Measurements from ENCODE around the gene MYL10. TPM values are rescaled to one million over a fixed set of nuclear protein-coding genes. Genes with fewer than 3 reads are reported as not detected.
A peak's percentile ranks its signal among the peaks of the same experiment; 100 is the strongest.

The MYL10 gene
- total and polyA plus RNA-seq, 7 donors, result 0.23 to 4.4 TPM; not detected in 5

DNA sequence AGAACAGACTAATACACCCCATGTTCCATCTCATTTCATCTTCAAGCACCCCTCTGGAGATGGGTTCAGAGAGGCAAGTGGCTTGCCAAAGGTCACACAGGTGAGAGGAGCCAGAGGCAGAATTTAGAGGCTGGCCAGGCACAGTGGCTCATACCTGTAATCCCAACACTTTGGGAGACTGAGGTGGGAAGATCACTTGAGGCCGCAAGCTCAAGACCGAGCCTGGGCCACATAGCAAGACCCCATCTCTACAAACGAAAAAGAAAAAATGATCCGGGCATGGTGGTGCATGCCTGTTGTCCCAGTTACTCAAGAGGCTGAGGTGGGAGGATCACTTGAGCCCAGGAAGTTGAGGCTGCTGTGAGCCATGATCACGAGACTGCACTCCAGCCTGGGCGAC is 34.7 kb upstream of the MYL10 start:
- no peaks in the 10 kb centered on the region for H3K4me1 ChIP-seq
- no peaks in the 10 kb centered on the region for H3K27me3 ChIP-seq (ENCODE audit: insufficient read depth in 3 of 3, low read length in 2 of 3)
- no peaks in the 10 kb centered on the region for H3K36me3 ChIP-seq (ENCODE audit: insufficient read depth in 1 of 2, low read depth in 1 of 2)
- no peak for DNase-seq
- TF ChIP-seq, protein P1, sequence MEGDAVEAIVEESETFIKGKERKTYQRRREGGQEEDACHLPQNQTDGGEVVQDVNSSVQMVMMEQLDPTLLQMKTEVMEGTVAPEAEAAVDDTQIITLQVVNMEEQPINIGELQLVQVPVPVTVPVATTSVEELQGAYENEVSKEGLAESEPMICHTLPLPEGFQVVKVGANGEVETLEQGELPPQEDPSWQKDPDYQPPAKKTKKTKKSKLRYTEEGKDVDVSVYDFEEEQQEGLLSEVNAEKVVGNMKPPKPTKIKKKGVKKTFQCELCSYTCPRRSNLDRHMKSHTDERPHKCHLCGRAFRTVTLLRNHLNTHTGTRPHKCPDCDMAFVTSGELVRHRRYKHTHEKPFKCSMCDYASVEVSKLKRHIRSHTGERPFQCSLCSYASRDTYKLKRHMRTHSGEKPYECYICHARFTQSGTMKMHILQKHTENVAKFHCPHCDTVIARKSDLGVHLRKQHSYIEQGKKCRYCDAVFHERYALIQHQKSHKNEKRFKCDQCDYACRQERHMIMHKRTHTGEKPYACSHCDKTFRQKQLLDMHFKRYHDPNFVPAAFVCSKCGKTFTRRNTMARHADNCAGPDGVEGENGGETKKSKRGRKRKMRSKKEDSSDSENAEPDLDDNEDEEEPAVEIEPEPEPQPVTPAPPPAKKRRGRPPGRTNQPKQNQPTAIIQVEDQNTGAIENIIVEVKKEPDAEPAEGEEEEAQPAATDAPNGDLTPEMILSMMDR (IDR thresholded peaks at IDR 0.05), result no peak
- no peaks in the 10 kb centered on the region for H3K9me3 ChIP-seq
- WGBS, 3 donors, result 92 to 96% (median 95%) methylated on average over 6 of the region's 6 CpGs
- intact Hi-C loops (cut with DNase I), result no loop called here
- no peak overlapping the region for H3K4me3 ChIP-seq
- no peak overlapping the region for H3K27ac ChIP-seq
- no peak for ATAC-seq

DNA sequence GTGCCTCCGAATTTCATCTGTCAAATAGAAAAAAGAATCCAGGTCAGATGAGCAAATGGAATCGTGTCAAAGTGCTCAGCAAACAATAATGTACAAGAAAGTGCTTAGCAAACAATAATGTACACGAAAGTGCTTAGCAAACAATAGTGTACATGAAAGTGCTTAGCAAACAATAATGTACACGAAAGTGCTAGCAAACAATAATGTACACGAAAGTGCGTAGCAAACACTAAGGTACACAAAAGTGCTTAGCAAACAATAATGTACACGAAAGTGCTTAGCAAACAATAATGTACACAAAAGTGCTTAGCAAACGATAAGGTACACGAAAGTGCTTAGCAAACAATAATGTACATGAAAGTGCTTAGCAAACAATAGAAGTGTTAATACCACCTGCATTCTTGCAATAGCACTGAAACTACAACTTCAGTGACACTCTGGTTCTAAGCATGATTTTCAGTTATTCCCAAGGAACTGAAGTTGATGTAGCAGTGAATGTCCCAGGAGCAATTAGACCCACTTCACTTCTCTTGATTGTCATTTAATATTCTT is 33.4 kb upstream of the MYL10 start:
- 89 to 92% (median 91%) methylated on average over 9 of the region's 9 CpGs for WGBS, 3 donors
- DNase-seq, result no peak
- Histone ChIP-seq H3K9me3 (no peaks in the 10 kb centered on the region), H3K4me1 (no peaks in the 10 kb centered on the region), H3K27me3 (ENCODE audit: insufficient read depth in 3 of 3, low read length in 2 of 3) (no peaks in the 10 kb centered on the region), H3K4me3 (no peak overlapping the region), H3K36me3 (ENCODE audit: insufficient read depth in 1 of 2, low read depth in 1 of 2) (no peaks in the 10 kb centered on the region), H3K27ac (no peak overlapping the region)
- intact Hi-C loops (cut with DNase I), result no loop called here
- TF ChIP-seq, protein P1 (IDR thresholded peaks at IDR 0.05), result no peak
- ATAC-seq, result no peak

DNA sequence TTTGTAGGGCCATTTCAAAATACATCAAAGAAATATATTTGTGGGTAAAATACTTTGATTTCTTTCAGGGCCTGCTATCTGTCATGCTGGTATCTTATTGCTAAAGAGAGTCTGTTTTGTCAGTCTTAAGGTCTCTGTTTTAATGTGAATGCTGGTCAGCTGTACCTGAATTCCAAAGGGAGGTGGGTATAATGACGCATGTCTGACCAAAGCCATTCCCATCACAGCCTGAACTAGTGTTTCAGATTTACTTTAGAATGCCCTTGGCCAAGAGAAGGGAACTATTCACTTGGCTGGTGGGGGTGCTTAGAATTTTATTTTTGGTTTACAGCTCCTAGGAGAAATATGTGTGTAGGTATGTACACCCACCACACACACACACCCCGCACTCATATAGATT is 30.6 kb upstream of the MYL10 start:
- ATAC-seq, result no peak
- no peak for DNase-seq
- no peaks in the 10 kb centered on the region for H3K4me1 ChIP-seq
- H3K27ac ChIP-seq, result no peak overlapping the region
- H3K36me3 ChIP-seq (ENCODE audit: insufficient read depth in 1 of 2, low read depth in 1 of 2), result no peaks in the 10 kb centered on the region
- TF ChIP-seq, protein P1 (IDR thresholded peaks at IDR 0.05), result no peak
- no peaks in the 10 kb centered on the region for H3K27me3 ChIP-seq (ENCODE audit: insufficient read depth in 3 of 3, low read length in 2 of 3)
- H3K4me3 ChIP-seq, result no peak overlapping the region
- no peaks in the 10 kb centered on the region for H3K9me3 ChIP-seq
- intact Hi-C loops (cut with DNase I), result no loop called here
- 87 to 95% (median 89%) methylated on average over 2 of the region's 2 CpGs for WGBS, 3 donors

DNA sequence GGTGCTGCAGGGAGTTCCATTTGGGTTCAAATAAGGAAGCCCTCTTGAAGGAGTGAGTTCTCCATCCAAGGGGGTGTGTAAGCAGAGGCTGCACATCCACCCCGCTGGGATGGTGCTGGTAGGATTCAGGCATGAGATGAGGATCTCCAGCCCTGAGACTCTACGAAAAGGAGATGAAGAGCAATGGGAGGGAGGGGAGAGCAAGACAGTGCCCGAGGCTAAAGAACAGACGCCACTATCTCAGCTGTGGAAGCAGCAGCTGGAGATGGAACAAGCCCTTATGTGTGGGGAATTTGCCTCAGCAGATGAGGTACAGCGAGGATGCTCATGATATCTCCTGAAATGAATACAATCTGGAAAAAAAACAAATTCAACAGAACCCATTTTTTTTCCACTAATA is 28.1 kb upstream of the MYL10 start:
- Histone ChIP-seq H3K4me3 (no peak overlapping the region), H3K9me3 (no peaks in the 10 kb centered on the region), H3K27ac (no peak overlapping the region), H3K27me3 (ENCODE audit: insufficient read depth in 3 of 3, low read length in 2 of 3) (no peaks in the 10 kb centered on the region), H3K4me1 (no peaks in the 10 kb centered on the region), H3K36me3 (ENCODE audit: insufficient read depth in 1 of 2, low read depth in 1 of 2) (no peaks in the 10 kb centered on the region)
- WGBS, 3 donors, result 53 to 60% (median 59%) methylated on average over 5 of the region's 5 CpGs
- TF ChIP-seq, protein P1 (IDR thresholded peaks at IDR 0.05), result no peak
- DNase-seq, result no peak
- intact Hi-C loops (cut with DNase I), result no loop called here
- ATAC-seq, result no peak

DNA sequence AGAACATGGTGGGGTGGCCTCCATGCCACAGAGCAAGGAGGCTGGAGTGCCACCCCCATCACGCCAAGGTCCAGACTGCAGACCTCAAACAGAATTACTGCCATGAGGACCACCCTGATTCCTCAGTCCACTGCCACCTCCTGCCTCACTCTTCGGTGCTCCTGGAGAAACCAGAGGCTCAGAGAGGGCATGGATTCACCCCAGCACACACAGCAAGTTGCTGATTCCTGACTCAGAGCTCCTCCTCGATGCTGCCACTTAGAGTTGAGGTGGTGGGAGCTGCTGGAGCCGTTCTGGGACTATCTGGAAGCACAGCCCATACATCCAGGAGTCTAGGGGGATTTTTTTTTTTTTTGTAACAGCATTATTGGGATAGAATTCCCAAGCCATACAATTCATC is 22.0 kb upstream of the MYL10 start:
- intact Hi-C loops (cut with DNase I), result no loop called here
- peak overlapping the region; percentile 46 for H3K4me3 ChIP-seq
- no peaks in the 10 kb centered on the region for H3K9me3 ChIP-seq
- no peak for DNase-seq
- TF ChIP-seq, protein P1 (IDR thresholded peaks at IDR 0.05), result no peak
- H3K4me1 ChIP-seq, result peaks cover 14% of the 10 kb centered on the region
- no peaks in the 10 kb centered on the region for H3K36me3 ChIP-seq (ENCODE audit: insufficient read depth in 1 of 2, low read depth in 1 of 2)
- WGBS, 3 donors, result 57 to 70% (median 58%) methylated on average over 4 of the region's 4 CpGs
- no peaks in the 10 kb centered on the region for H3K27me3 ChIP-seq (ENCODE audit: insufficient read depth in 3 of 3, low read length in 2 of 3)
- peak overlapping the region; percentile 0 for H3K27ac ChIP-seq
- ATAC-seq, result peak in 2 of 4 donors; percentile 19 to 24
